ENCODE measurements around the gene USP49. TPM values are rescaled to one million over a fixed set of nuclear protein-coding genes. Genes with fewer than 3 reads are reported as not detected.

The USP49 gene
- total RNA-seq, 4 donors from 2014 or later = 2.3 to 3.8 (median 3.1) TPM

GRCh38 chr6:41747256-41748101 is 147.7 kb downstream of the USP49 start, which contains the start of gene PGC:
Gene PGC, minus strand, starts transcription at chr6:41747397. Its CDS starts 63 bp downstream, at chr6:41747334.
- no peak for TF ChIP-seq CTCF (IDR thresholded peaks at IDR 0.05)
- no peak for ATAC-seq (ENCODE audit: low FRiP score)
- DNase-seq (ENCODE audit: low spot score) = no peak

- DNase-seq (ENCODE audit: low spot score) (no peak), ATAC-seq (ENCODE audit: low FRiP score) (no peak)
- no peak for TF ChIP-seq CTCF (IDR thresholded peaks at IDR 0.05)
Observed at GRCh38 chr6:41746107-41746506, 149.1 kb downstream of the USP49 start.

GRCh38 chr6:41744236-41744787 is 150.9 kb downstream of the USP49 start:
- TF ChIP-seq CTCF (IDR thresholded peaks at IDR 0.05) = no peak
- ATAC-seq (ENCODE audit: low FRiP score) (no peak), DNase-seq (ENCODE audit: low spot score) (no peak)

- no peak for ATAC-seq (ENCODE audit: low FRiP score)
- no peak for DNase-seq (ENCODE audit: low spot score)
- TF ChIP-seq CTCF (IDR thresholded peaks at IDR 0.05) = no peak
Observed at GRCh38 chr6:41743406-41744235, 151.6 kb downstream of the USP49 start.

- DNase-seq (ENCODE audit: low spot score) (no peak), ATAC-seq (ENCODE audit: low FRiP score) (no peak)
- no peak for TF ChIP-seq CTCF (IDR thresholded peaks at IDR 0.05)
Observed at GRCh38 chr6:41741625-41742490, 153.3 kb downstream of the USP49 start.
